Astrocyte of the cerebellum (primary cell): ENCODE data around the gene BTBD10.

Source experiments
- DNase-seq: peaks from one replicate; pipeline ENCODE4 v3.0.0-alpha.2; 2011; ENCODE audit warnings: low read depth
- H3K4me3 ChIP-seq: 2 replicates; pipeline ENCODE4 v1.5.1; 2011; ENCODE audit warnings: mild to moderate bottlenecking, low read depth, low read length, moderate library complexity
- CTCF ChIP-seq: IDR thresholded peaks from 2 replicates; pipeline ENCODE4 v1.5.1; 2012; ENCODE audit warnings: low read length, low read depth, moderate library complexity, mild to moderate bottlenecking; ENCODE audit errors: missing control alignments
- in situ Hi-C: cut with HindIII; loops from 2 replicates; pipeline ENCODE4 v1.10.0; 2017; ENCODE audit warnings: low sequenced_read_pairs

BTBD10 gene

GRCh38 chr11:13380731-13381130 is 82.3 kb downstream of the BTBD10 start:
- TF ChIP-seq CTCF, result no peak
- no peak overlapping the region for H3K4me3 ChIP-seq
- in situ Hi-C loops, result no loop called here
- DNase-seq, result no peak

- TF ChIP-seq CTCF, result no peak
- DNase-seq, result no peak
- in situ Hi-C loops, result no loop called here
- H3K4me3 ChIP-seq, result no peak overlapping the region
Observed at GRCh38 chr11:13378316-13378715, 84.7 kb downstream of the BTBD10 start.

GRCh38 chr11:13376838-13377237 is 86.2 kb downstream of the BTBD10 start:
- no peak for DNase-seq
- in situ Hi-C loops, result no loop called here
- H3K4me3 ChIP-seq, result no peak overlapping the region
- no peak for TF ChIP-seq CTCF

- in situ Hi-C loops, result no loop called here
- H3K4me3 ChIP-seq, result no peak overlapping the region
- no peak for DNase-seq
- TF ChIP-seq CTCF, result no peak
Observed at GRCh38 chr11:13376402-13376801, 86.6 kb downstream of the BTBD10 start.

GRCh38 chr11:13375798-13376197 is 87.2 kb downstream of the BTBD10 start:
- no peak for TF ChIP-seq CTCF
- no peak overlapping the region for H3K4me3 ChIP-seq
- in situ Hi-C loops, result no loop called here
- no peak for DNase-seq

GRCh38 chr11:13373216-13373615 is 89.8 kb downstream of the BTBD10 start:
- in situ Hi-C loops, result no loop called here
- no peak overlapping the region for H3K4me3 ChIP-seq
- no peak for DNase-seq
- no peak for TF ChIP-seq CTCF

- H3K4me3 ChIP-seq, result no peak overlapping the region
- in situ Hi-C loops, result no loop called here
- TF ChIP-seq CTCF, result no peak
- no peak for DNase-seq
Observed at GRCh38 chr11:13368041-13368446, 95.0 kb downstream of the BTBD10 start.
